ENCODE measurements around the gene ADGRV1.
A peak's percentile ranks its signal among the peaks of the same experiment; 100 is the strongest.

Gene ADGRV1

DNA sequence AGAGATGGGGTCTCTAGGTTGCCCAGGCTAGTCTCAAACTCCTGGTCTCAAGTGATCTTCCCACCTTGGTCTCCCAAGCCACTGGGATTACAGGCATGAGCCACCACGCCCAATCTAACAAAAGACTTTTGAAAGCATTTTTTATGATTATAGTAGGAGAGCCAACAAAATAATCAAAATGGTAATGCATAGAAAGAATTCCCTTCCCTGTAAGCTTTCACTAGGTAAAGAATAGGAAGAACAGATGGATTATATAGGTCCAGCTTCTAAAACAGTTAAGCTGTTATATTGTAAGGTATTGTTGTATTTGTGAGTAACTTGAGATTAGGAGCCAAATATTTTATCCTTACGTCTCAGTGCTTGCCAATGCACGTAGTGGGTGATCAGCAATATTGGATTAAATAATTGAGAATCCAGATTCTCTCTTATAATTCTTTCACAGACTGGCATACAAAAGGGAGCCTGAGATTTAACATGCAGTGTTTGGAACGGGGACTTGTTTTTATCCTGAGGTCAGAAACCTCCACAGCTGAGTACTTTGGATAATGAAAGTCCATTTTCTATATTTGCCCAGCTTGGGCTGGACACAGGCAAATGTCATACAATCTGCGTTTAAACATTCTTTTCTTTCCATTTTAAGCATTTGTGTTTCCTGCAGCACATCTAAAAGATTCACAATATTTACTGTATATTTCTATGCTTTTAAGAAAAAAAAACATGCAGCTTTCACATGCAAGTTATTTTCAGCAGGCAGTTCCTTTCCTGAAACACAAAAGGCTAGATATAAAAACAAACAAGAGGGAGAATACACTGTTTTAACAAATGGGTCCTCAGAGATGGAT lies 586.1 kb downstream of the ADGRV1 start:
- peak in 1 of 3 experiments; percentile 43 for DNase-seq

DNA sequence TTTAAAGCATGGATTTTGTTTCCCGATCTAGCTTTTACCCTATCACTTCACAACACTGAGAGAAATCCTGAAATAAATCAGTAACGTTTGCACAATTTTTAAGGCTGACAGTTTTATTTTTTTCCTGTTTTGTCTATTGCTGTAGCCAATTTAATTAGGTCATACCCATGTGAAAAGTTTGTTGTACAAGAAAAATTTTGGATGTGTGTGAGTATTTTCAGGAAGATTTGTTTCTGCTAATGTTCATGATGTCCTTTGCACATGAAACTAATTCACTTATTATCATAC lies 586.7 kb downstream of the ADGRV1 start:
- no peak for DNase-seq

DNA sequence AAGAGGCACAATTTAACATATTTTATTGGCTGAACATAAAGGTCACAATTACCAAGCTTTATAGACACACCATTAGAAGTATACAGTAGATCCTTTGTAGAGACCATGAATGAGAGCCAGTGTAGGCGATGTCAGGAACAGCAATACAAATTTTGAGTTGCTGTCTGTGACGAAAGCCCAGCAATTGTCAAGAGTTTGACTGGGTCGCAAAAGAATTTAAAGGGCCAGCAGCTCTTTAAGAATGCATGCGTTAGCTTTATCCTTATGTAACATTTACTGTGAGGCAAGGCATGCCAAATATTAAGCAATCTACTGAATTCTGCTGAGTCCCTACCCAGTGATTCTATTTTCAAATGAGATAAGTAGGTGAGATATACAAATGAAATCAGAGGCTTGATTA lies 587.6 kb downstream of the ADGRV1 start:
- DNase-seq = no peak

DNA sequence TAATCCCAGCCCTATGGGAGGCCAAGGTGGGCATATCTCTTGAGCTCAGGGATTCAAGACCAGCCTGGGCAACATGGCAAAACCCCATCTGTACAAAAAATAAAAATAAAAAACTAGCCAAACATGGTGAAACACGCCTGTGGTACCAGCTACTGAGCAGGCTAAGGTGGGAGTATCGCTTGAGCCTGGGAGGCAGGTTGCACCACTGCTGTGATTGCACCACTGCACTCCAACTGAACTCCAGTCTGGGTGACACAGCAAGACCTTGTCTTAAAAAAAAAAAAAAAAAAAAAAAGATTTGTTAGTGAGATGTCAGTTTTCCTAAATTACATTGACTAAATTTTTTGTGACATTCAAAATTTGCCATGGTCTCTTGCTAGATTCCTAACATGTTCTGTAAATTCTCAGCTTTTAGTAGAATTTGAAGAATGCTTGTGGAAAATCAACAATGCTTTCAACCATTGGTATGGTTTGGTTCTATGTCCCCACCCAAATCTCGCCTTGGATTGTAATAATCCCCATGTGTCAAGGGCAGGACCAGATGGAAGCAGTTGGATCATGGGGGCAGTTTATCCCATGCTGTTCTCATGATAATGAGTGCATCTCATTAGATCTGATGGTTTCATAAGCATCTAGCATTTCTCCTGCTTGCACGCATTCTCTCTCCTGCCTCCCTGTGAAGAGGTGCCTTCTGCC lies 588.5 kb downstream of the ADGRV1 start:
- no peak for DNase-seq

DNA sequence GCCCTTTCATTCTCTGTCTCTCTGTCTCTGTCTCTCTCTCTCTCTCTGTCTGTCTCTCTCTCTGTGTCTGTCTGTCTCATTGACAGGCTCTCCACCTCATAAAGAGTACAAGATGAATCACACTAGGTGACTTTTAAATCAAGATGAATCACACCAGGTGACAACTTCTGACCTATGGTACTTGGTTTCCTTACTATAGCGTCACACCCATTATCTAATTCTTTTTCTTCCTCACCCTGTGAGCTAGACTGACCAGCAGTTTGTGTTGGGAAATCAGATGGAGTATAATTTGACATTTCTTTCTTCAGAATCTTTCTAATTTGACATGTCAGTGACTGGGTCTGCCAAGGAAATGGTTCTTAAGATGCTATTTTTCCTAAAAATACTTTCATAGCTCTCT lies 591.6 kb downstream of the ADGRV1 start:
- DNase-seq = no peak

DNA sequence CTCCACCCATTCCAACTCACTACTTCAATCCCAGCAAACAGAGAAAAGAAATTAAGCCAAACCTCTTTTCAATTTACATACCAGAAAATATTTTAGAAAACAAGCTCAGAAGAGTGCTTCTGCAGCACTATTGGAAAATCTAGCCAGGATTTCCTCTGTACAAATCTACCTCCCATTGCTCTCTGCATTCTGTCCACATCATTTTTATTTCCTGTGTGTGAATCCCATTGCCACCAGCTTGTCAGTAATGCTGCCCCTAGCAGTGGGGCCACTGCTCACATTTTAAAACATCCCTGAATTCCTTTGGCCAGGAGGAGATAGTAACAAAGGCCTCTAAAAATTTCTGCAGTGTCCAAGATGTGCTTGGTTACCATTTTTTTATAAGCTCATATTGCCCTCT lies 592.0 kb downstream of the ADGRV1 start:
- no peak for DNase-seq

DNA sequence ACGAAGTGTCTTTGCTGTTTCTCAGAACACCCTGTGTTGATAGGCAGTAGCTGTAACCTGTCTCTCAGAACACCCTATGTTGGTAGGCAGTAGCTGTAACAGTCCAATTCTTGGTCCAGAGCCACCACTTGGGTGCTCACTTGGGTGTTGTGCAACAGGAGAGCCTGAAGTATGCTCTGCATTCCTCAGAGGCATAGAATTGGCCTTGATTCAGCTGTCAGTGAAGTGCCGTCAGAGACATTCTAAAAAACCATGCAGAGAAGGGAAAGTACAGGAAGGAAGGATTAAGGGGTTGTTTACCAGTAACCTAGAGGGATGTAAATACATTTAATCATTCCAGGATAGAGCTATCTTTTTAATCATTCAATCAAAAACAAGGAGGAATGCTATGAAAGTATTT lies 593.4 kb downstream of the ADGRV1 start:
- no peak for DNase-seq

DNA sequence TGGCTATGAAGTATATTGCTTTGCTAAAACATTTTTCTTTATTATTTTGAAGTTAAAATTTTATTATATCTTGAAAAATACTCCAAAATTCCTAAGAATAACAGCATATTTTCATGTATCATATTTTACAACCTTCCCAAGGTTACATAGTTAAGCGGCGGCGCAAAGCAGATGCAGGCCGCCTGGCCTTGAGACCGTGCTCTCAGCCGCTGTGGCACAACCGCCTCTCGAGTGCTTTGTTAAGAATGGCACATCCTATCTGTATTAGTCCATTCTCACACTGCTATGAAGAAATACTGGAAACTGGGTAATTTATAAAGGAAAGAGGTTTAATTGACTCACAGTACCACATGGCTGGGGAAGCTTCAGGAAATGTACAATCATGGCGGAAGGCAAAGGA lies 595.7 kb downstream of the ADGRV1 start:
- DNase-seq = no peak

DNA sequence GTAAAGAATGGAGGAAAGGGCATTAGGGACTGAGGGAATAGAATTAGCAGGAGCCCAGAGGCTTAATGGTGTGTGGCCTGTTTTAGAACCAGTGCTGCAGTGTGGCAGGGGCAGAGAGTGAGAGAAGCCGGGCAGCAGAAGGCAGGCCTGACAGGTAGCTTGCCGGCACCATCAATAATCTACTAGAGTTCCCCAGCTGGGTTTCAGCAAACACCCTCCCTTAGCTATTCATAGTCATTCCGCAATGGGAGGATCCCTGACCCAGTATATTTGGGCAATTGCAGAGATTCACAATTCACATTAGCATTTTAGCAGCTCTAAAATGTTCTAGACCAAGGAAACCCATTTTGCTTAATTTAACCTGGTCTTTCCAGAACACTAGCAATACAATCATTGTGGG lies 596.7 kb downstream of the ADGRV1 start:
- no peak for DNase-seq

DNA sequence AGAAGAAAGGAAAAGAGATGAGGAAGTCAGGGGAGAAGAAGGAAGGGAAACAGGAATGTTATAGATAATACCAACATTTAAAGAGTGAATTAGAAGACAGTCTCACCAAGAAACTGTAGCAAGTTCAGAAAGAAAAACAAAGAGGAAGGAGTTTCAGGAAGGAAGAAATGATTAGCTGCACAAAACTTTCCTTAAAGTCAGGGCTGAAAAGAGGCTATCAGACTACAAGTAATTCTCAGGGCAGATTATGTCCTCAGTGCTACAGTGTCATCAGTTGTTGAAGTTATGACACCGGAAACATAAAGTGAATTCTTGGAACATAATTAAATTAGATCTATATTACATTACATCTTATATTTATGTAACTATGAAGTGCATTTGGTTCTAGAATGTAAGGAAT lies 597.6 kb downstream of the ADGRV1 start:
- DNase-seq = no peak

DNA sequence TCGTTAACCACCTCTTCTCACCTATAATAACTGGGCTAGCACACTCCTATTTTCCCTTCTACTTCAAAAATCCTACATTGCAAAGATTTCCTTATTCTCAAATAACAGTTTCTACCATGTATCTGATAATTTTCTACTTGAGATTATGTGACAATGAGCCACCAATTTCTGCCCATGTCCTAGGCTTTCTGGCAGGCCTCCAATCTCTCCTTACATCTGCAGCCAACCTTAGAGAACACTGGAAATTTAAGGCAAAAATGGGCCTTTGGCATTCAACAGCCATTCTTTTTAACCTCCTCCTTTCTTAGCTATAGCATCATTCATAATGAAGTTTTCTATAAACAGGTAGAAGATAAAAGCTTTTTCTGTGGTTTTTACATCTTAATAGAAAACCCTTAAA lies 599.4 kb downstream of the ADGRV1 start:
- DNase-seq = no peak

DNA sequence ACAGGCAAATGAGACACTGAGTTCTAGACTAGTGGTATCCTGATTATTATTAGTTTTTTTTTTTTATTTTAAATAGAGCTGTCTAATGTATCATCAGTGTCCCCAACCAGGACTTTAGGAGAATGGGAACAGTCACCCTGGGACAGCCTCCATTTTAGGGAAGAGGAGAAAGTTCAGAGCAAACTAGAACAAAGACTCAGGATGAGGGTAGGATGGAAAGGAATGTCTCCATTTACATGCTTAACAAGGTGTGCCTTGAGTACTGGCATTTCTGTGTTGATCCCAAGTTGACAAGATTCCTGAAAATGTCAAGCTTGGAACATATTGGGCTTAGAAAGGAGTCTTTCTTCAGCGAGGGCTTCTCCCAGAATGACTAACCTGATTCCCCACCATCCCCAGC lies 601.0 kb downstream of the ADGRV1 start:
- DNase-seq = no peak

DNA sequence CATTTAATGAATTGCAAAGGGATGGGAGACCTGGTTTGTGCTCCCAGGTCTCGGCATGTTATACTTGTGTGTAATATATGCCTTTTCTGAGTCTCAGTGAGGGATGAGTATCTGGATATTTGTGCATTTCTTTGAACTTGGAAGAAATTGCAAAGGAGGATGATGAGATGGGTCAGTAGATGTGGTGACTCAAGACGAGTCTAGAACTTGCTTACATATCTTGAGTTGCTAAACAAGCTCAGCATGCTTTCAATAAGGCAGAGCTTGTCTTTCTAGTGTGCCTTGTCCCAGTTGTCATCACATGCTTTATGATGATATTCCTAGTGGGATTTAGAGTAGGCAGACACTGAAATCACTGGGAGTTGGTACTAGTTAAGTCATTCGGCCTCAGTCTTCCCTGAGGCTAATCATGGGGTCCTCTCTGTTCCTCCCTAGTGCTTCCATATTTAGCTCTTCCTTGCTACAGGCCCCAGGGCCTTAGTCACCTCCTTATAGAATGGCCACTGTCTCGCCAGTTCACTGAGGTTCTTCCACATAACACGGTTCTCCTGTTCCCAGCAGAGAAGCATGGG lies 602.2 kb downstream of the ADGRV1 start:
- DNase-seq = no peak

DNA sequence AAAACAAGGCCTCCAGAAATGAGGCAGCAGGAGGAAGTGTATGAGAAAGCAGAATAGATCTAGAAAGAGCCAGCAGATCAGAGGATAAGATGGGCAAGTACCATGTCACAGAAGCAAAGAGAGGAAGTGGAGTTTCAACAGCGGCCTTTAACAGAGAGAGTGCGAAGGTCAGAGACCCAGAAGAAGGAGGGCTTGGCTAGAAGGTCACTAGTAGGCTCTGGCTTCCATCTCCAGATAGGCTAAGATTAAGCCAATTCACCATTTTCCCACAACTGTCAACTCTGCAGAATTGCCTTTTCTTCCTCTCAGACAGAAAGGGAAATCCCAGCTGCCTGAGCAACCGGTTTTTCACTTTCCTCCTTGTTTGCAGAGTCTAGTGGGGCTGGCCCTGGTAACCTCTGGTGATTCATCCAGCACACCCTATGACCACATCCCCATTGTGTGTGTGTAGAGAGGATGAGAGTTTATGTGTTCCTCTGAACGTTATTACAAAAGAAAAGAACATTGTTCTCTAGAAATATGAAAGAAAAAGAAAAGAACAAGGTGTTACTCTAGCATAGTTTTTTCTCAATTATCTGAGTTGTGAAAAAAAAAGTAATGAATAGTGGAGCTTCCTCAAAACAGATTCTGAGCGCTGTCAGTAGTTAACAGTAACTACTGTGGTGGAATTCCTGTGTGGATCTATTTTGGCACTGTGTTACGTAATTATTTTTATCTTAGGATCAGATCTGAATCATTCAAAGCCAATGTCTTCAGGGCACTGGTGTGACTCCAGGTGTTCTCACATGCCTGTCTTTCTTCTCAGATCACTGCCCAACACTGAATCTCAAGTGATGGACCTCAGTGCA lies 604.2 kb downstream of the ADGRV1 start:
- DNase-seq = peak in 2 of 3 experiments; percentile 1 to 9

DNA sequence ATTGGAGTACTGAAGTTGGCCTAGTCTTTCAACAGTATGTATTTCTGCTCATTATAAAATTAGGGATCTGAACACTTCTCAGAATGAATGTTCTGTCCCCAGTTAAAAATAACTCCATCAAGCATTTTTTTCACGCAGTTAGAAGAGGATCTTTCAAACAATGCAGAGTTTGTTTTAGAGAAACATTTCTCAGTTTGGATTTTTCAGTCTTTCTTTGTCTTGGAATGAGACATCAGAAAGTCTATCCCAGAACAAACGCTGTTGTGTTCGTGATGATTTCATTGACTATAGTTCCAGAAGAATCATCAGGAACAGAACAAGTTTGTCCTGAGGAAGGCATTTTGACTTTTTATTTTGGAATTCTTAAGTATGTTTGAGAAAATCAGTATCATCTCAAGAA lies 605.8 kb downstream of the ADGRV1 start:
- no peak for DNase-seq

DNA sequence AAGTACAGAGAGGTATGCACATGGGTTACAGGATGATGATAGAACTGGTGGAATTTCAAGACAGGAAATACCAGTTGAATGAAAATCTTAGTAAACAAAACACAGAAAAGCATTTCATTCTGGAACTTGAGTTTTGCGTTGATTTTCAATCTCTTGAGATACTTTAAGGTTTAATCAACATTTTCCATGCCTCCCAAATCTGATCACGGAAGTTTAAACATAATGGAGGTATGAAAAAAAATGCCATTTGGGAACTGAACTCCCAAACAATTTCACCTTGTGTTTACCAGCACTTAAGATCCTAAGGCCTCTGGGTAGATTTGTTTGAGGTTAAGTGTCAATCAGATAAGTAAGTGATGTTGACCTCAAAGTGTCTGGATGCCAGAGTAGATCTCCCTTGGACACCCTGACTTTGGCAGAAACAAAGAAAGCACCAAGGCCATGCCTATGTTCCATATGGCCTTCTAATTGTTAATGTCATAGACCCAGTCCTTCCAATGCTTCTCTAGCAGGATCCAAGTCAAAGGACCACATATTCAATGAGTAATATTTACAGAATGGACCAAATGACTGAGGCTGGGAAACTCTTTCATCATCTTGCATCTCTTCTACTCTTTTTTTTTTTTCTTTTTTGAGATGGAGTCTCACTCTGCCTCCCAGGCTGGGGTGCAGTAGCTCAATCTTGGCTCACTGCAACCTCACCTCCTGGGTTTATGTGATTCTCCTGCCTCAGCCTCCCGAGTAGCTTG lies 607.6 kb downstream of the ADGRV1 start:
- DNase-seq = no peak

DNA sequence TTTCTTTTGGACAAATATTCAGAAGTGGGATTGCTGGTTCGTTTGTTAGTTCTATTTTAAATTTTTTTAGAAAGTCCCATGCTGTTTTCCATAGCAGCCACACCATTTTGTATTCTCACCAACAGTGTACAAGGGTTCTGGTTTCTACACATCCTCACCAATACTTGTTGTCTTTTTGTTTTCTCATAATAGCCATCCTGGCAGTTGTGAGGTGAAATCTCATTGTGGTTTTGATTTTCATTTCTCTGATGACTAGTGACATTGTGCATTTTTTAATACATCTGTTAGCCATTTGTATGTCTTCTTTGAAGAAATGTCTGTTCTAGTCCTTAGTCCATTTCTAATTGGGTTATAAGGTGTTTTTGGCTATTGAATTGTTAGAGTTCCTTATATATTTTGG lies 610.3 kb downstream of the ADGRV1 start:
- DNase-seq = no peak

DNA sequence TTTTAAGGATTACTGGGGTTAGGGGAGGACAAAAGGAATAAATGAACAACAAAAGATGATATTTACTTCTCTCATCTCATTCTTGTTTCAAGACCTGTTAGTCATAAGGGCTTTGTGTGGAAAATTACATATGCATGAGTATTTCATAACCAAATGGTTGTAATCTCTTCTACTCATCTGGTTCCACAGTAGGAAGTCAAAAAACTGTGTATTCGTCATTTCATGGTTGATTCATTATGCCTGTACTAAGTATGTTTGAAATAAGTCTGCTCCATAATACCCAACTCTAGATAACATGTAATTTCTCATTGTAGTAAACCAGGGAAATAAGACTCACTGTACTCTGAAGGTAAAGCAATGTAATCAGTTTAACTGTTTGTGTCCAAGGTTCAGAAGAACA lies 611.7 kb downstream of the ADGRV1 start:
- DNase-seq = no peak

DNA sequence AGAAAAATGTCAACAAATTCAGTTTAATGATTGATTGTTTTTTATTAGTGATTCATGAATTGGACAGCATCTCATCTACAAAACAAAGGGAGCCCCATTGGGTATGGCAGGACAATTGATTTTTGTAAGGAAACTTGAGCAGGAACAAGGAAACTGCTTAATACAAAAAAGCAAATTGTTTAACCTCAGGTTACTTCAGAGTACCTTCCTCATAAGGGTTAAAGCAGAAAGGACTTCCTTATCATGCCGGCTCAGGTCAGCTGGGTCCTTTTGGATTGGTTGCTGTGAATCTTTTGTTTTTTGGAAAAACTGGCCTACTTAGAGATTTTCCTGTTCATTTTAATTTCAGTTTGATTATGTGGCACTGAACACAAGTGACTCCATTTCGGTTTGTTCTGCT lies 612.7 kb downstream of the ADGRV1 start:
- DNase-seq = no peak

DNA sequence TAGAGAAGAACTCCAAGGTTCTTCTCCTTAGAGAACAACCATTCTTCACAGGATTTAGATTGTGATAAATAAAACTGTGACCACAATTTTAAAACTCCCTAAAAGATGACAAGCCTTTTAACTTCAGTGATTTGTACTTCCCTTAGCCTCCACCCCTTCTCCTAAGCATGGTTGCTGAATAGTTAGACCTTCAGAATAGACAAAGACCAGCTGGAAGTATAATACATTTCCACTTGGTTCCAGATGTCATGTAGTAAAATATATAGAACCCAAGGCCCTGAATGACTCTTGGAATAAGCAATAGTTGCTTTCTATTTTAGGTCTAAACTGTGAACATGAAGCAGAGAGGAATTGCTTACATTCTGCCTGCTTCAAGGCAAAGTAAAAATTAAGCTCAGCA lies 615.8 kb downstream of the ADGRV1 start:
- DNase-seq = no peak

DNA sequence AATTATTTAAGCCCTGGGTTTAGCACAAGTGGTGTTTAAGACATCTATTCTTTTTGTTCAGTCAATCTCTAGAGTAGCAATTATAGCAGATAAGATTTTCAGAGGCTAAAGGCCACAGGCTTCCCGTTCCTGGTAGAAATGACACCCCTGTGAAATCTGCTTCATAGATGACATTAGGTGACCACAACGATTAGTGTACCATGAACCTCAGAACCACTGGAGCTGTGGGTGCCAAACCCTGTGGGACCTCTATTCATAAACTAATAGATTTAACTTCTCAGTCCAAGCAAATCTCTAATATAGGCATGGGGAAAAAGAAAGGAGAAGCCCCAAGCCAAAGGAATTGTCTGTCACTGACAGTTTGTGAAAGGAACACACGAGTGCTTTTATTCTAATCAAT lies 617.1 kb downstream of the ADGRV1 start:
- DNase-seq = no peak

DNA sequence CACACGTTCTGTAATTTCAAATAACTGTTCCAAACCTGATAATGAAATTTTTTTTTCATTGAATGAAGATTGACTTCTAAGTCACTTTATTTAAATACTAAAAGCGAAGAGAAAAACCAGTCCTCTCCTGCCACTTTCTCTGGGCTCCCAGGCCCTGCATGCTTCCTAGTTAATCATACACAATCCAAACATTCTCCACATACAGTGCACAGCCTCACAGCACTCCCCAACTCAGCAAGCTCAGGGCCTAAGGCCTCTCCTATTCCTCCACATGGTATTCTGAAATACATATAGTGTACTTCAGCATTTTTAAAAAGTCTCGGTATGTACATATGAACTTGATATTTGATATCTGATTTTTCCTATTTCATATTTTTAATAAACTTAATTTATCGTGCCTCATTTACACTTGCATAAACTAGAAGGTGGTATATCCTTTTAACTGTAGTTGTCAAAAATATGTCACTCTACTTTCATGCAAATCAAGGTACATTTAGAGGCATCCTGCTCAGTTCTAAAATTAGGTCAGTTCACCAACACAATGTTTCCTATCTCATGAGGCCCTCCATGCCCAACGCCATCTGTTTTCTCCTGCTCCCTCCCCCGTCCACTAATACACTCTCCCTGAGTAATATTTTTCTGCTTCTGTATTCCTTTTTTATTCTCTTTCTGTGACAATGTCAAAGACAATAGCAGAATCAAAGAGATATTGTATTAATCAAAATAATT lies 617.9 kb downstream of the ADGRV1 start:
- no peak for DNase-seq
